Adipocyte (in vitro differentiated cells): ENCODE data around the gene CLDN12.

Experiments
- DNase-seq: peaks from one replicate; pipeline ENCODE4 v3.0.0-alpha.2; 2015; ENCODE audit warnings: low read depth
- H3K27me3 ChIP-seq: replicated peaks from 2 replicates; pipeline ENCODE4 v1.7.0; 2013; ENCODE audit warnings: mild to moderate bottlenecking, low read length, moderate library complexity; ENCODE audit not compliant: control insufficient read depth, insufficient read depth
- H3K36me3 ChIP-seq: 2 replicates; pipeline ENCODE4 v1.7.0; 2013; ENCODE audit warnings: low read length, mild to moderate bottlenecking, moderate library complexity; ENCODE audit not compliant: control insufficient read depth, insufficient read depth, severe bottlenecking
- H3K4me1 ChIP-seq: 2 replicates; pipeline ENCODE4 v1.7.0; 2013; ENCODE audit warnings: mild to moderate bottlenecking, low read length, moderate library complexity; ENCODE audit not compliant: control insufficient read depth, insufficient read depth
- H3K4me3 ChIP-seq: 2 replicates; pipeline ENCODE4 v1.7.0; 2013; ENCODE audit warnings: mild to moderate bottlenecking, low read length, moderate library complexity
- H3K9ac ChIP-seq: 2 replicates; pipeline ENCODE4 v1.7.0; 2013; ENCODE audit warnings: mild to moderate bottlenecking, low read length, moderate library complexity
- H3K9me3 ChIP-seq: 2 replicates; pipeline ENCODE4 v1.7.0; 2013; ENCODE audit warnings: mild to moderate bottlenecking, low read length, moderate library complexity; ENCODE audit not compliant: control insufficient read depth

Gene CLDN12

GRCh38 chr7:90403174-90404113 lies at the start of gene CLDN12:
Gene CLDN12 (plus strand): TSS chr7:90403461. CDS start chr7:90412677, 9,216 bp downstream.
- Histone ChIP-seq H3K9me3 (no peaks in the 10 kb centered on the region), H3K36me3 (peaks cover 30% of the 10 kb centered on the region), H3K27me3 (no peaks in the 10 kb centered on the region), H3K4me3 (peak within 1 kb of the TSS; percentile 94), H3K4me1 (peaks cover 26% of the 10 kb centered on the region), H3K9ac (peak within 1 kb of the TSS; percentile 92)
- DNase-seq = peak; percentile 95

GRCh38 chr7:90383422-90383821 lies 19.8 kb upstream of the CLDN12 start:
- Histone ChIP-seq H3K4me3 (no peak overlapping the region), H3K36me3 (peaks cover 79% of the 10 kb centered on the region), H3K9ac (no peak overlapping the region), H3K4me1 (peaks cover 16% of the 10 kb centered on the region), H3K27me3 (no peaks in the 10 kb centered on the region), H3K9me3 (peaks cover 6% of the 10 kb centered on the region)
- DNase-seq = peak; percentile 50

GRCh38 chr7:90383861-90384260 lies 19.4 kb upstream of the CLDN12 start:
- Histone ChIP-seq H3K36me3 (peaks cover 75% of the 10 kb centered on the region), H3K9ac (no peak overlapping the region), H3K27me3 (no peaks in the 10 kb centered on the region), H3K4me1 (peaks cover 16% of the 10 kb centered on the region), H3K4me3 (no peak overlapping the region), H3K9me3 (peaks cover 6% of the 10 kb centered on the region)
- DNase-seq = peak; percentile 32

- H3K4me3 ChIP-seq = no peak overlapping the region
- peaks cover 69% of the 10 kb centered on the region for H3K36me3 ChIP-seq
These were observed 18.8 kb upstream of the CLDN12 start for GRCh38 chr7:90384433-90384832.

GRCh38 chr7:90387470-90388240 lies 15.6 kb upstream of the CLDN12 start:
- no peak for DNase-seq
- no peak overlapping the region for H3K4me3 ChIP-seq
- H3K9ac ChIP-seq = no peak overlapping the region
- H3K9me3 ChIP-seq = no peaks in the 10 kb centered on the region
- no peaks in the 10 kb centered on the region for H3K27me3 ChIP-seq
- H3K4me1 ChIP-seq = peaks cover 16% of the 10 kb centered on the region
- peaks cover 39% of the 10 kb centered on the region for H3K36me3 ChIP-seq

More at GRCh38 chr7:90384433-90384832, 18.8 kb upstream of the CLDN12 start:
- H3K4me1 ChIP-seq = peaks cover 16% of the 10 kb centered on the region
- no peaks in the 10 kb centered on the region for H3K27me3 ChIP-seq
- H3K9ac ChIP-seq = no peak overlapping the region
- H3K9me3 ChIP-seq = peaks cover 6% of the 10 kb centered on the region
- no peak for DNase-seq

- no peak overlapping the region for H3K4me3 ChIP-seq
- peaks cover 6% of the 10 kb centered on the region for H3K36me3 ChIP-seq
- no peaks in the 10 kb centered on the region for H3K9me3 ChIP-seq
- no peak overlapping the region for H3K9ac ChIP-seq
- peaks cover 6% of the 10 kb centered on the region for H3K4me1 ChIP-seq
- no peak for DNase-seq
- H3K27me3 ChIP-seq = no peaks in the 10 kb centered on the region
These were observed 12.3 kb upstream of the CLDN12 start for GRCh38 chr7:90390926-90391325.

GRCh38 chr7:90391488-90391887 lies 11.8 kb upstream of the CLDN12 start:
- peaks cover 6% of the 10 kb centered on the region for H3K4me1 ChIP-seq
- H3K27me3 ChIP-seq = no peaks in the 10 kb centered on the region
- no peak overlapping the region for H3K4me3 ChIP-seq
- no peaks in the 10 kb centered on the region for H3K9me3 ChIP-seq
- H3K36me3 ChIP-seq = peaks cover under 1% of the 10 kb centered on the region
- H3K9ac ChIP-seq = no peak overlapping the region
- no peak for DNase-seq

- H3K9me3 ChIP-seq = no peaks in the 10 kb centered on the region
- H3K9ac ChIP-seq = no peak overlapping the region
- H3K4me1 ChIP-seq = no peaks in the 10 kb centered on the region
- no peak overlapping the region for H3K4me3 ChIP-seq
- no peak for DNase-seq
- no peaks in the 10 kb centered on the region for H3K27me3 ChIP-seq
- H3K36me3 ChIP-seq = no peaks in the 10 kb centered on the region
These were observed 6.8 kb upstream of the CLDN12 start for GRCh38 chr7:90396420-90396819.

GRCh38 chr7:90401989-90402388 lies 1.3 kb upstream of the CLDN12 start:
- DNase-seq = no peak
- no peaks in the 10 kb centered on the region for H3K9me3 ChIP-seq
- peaks cover 16% of the 10 kb centered on the region for H3K36me3 ChIP-seq
- H3K4me3 ChIP-seq = peak overlapping the region; percentile 22
- no peak overlapping the region for H3K9ac ChIP-seq
- H3K4me1 ChIP-seq = peaks cover 26% of the 10 kb centered on the region
- H3K27me3 ChIP-seq = no peaks in the 10 kb centered on the region

- peaks cover 24% of the 10 kb centered on the region for H3K36me3 ChIP-seq
- H3K4me1 ChIP-seq = peaks cover 26% of the 10 kb centered on the region
- no peak for DNase-seq
- H3K9ac ChIP-seq = peak overlapping the region; percentile 92
- no peaks in the 10 kb centered on the region for H3K27me3 ChIP-seq
- no peaks in the 10 kb centered on the region for H3K9me3 ChIP-seq
- peak overlapping the region; percentile 94 for H3K4me3 ChIP-seq
These were observed 482 bp upstream of the CLDN12 start for GRCh38 chr7:90402785-90403173.

- H3K36me3 ChIP-seq = peaks cover 34% of the 10 kb centered on the region
- peak overlapping the region; percentile 69 for H3K9ac ChIP-seq
- peaks cover 26% of the 10 kb centered on the region for H3K4me1 ChIP-seq
- DNase-seq = no peak
- no peaks in the 10 kb centered on the region for H3K27me3 ChIP-seq
- H3K4me3 ChIP-seq = peak overlapping the region; percentile 94
- no peaks in the 10 kb centered on the region for H3K9me3 ChIP-seq
These were observed 1.5 kb downstream of the CLDN12 start for GRCh38 chr7:90404777-90405176.
